ENCODE data around the gene SLC24A3.

- TF ChIP-seq CTCF (IDR thresholded peaks at IDR 0.05), result no peak
- no peak for TF ChIP-seq POLR2AphosphoS5 (IDR thresholded peaks at IDR 0.05)
These were observed 434.5 kb downstream of the SLC24A3 start for GRCh38 chr20:19646963-19647362.

All from breast epithelium (tissue), 3 donors.